Neuronal stem cell (in vitro differentiated cells): ENCODE data around the gene CCDC186.

Experiments
- DNase-seq: peaks from one replicate; pipeline ENCODE4 v3.0.0-alpha.2; 2013; ENCODE audit warnings: low spot score
- H2AFZ ChIP-seq: one replicate; pipeline ENCODE4 v1.6.1; 2013; ENCODE audit warnings: mild to moderate bottlenecking, low read length, inconsistent platforms
- H2AK5ac ChIP-seq: 2 replicates; pipeline ENCODE4 v1.6.1; 2013; ENCODE audit warnings: low read depth, mild to moderate bottlenecking, inconsistent platforms, low read length, moderate library complexity, mixed read lengths
- H2BK120ac ChIP-seq: 2 replicates; pipeline ENCODE4 v1.6.1; 2013; ENCODE audit warnings: low read depth, mild to moderate bottlenecking, inconsistent platforms, low read length, moderate library complexity, mixed read lengths
- H2BK12ac ChIP-seq: one replicate; pipeline ENCODE4 v1.6.1; 2013; ENCODE audit warnings: low read length, inconsistent platforms
- H2BK15ac ChIP-seq: 2 replicates; pipeline ENCODE4 v1.6.1; 2013; ENCODE audit warnings: mild to moderate bottlenecking, low read length, inconsistent platforms, mixed read lengths
- H2BK5ac ChIP-seq: one replicate; pipeline ENCODE4 v1.6.1; 2013; ENCODE audit warnings: inconsistent platforms, mild to moderate bottlenecking, low read length, moderate library complexity
- H3K14ac ChIP-seq: one replicate; pipeline ENCODE4 v1.6.1; 2013; ENCODE audit warnings: low read length, inconsistent platforms
- H3K18ac ChIP-seq: 2 replicates; pipeline ENCODE4 v1.6.1; 2013; ENCODE audit warnings: low read length, inconsistent platforms
- H3K23ac ChIP-seq: 2 replicates; pipeline ENCODE4 v1.6.1; 2013; ENCODE audit warnings: low read depth, mild to moderate bottlenecking, mixed read lengths, low read length, inconsistent platforms; ENCODE audit not compliant: poor library complexity
- H3K27ac ChIP-seq: replicated peaks from 3 replicates; pipeline ENCODE4 v1.5.1; 2013; ENCODE audit warnings: low read length, inconsistent platforms
- H3K27me3 ChIP-seq, 3 experiments: 2 replicates each; pipeline ENCODE4 v1.6.1; 2013; ENCODE audit warnings: low read length in 3 of 3, mild to moderate bottlenecking in 2 of 3, inconsistent platforms in 1 of 3, low read depth in 1 of 3, mixed read lengths in 1 of 3, moderate library complexity in 1 of 3; ENCODE audit not compliant: control insufficient read depth in 3 of 3, insufficient read depth in 3 of 3
- H3K36me3 ChIP-seq, 2 donors: replicated peaks in 1 of 2; 2 replicates each; pipeline ENCODE4 v1.6.1; 2013; ENCODE audit warnings: low read length in 2 of 2; ENCODE audit not compliant: control insufficient read depth in 2 of 2, insufficient read depth in 2 of 2
- H3K4ac ChIP-seq: 2 replicates; pipeline ENCODE4 v1.6.1; 2013; ENCODE audit warnings: inconsistent platforms, mild to moderate bottlenecking, low read length, moderate library complexity
- H3K4me1 ChIP-seq, 2 donors: 1 replicate in 1 of 2; 2 replicates in 1 of 2; pipeline ENCODE4 v1.6.1; 2013; ENCODE audit warnings: low read length in 2 of 2, low read depth in 1 of 2; ENCODE audit not compliant: control insufficient read depth in 2 of 2, insufficient read depth in 1 of 2
- H3K4me2 ChIP-seq: one replicate; pipeline ENCODE4 v1.6.1; 2013; ENCODE audit warnings: mild to moderate bottlenecking, low read length, inconsistent platforms; ENCODE audit not compliant: insufficient read depth, poor library complexity, severe bottlenecking
- H3K4me3 ChIP-seq, 2 donors: 2 replicates each; pipeline ENCODE4 v1.5.1; 2013; ENCODE audit warnings: low read length in 2 of 2, mild to moderate bottlenecking in 2 of 2, inconsistent platforms in 1 of 2, moderate library complexity in 1 of 2
- H3K79me1 ChIP-seq: one replicate; pipeline ENCODE4 v1.6.1; 2013; ENCODE audit warnings: low read depth, mild to moderate bottlenecking, inconsistent platforms, low read length, moderate library complexity
- H3K9ac ChIP-seq: one replicate; pipeline ENCODE4 v1.6.1; 2013; ENCODE audit warnings: mild to moderate bottlenecking, low read depth, low read length, inconsistent platforms; ENCODE audit not compliant: poor library complexity
- H3K9me3 ChIP-seq, 2 donors: replicated peaks in 1 of 2; 2 replicates each; pipeline versions ENCODE3 to v1.6.1; 2013; ENCODE audit warnings: low read length in 2 of 2, mild to moderate bottlenecking in 2 of 2, inconsistent platforms in 1 of 2, low read depth in 1 of 2, mixed read lengths in 1 of 2, moderate library complexity in 1 of 2; ENCODE audit not compliant: control insufficient read depth in 2 of 2, insufficient read depth in 1 of 2
- H4K8ac ChIP-seq: one replicate; pipeline ENCODE4 v1.6.1; 2013; ENCODE audit warnings: low read depth, mild to moderate bottlenecking, inconsistent platforms, low read length, moderate library complexity
- H4K91ac ChIP-seq: one replicate; pipeline ENCODE4 v1.6.1; 2013; ENCODE audit warnings: low read length, low read depth, mild to moderate bottlenecking, inconsistent platforms; ENCODE audit not compliant: poor library complexity
- WGBS, 2 donors: extraction: QIAGEN DNeasy Blood & Tissue Kit; methylation state at CpG; one replicate each; pipeline ENCODE4 v1.1.7; 2013; ENCODE audit warnings: missing lambda C conversion rate in 2 of 2, mixed read lengths in 1 of 2; ENCODE audit not compliant: insufficient read length in 2 of 2, insufficient replicate concordance in 1 of 2; ENCODE audit errors: extremely low coverage in 2 of 2; 5-methylcytosine and 5-hydroxymethylcytosine counted together

CCDC186 gene

DNA sequence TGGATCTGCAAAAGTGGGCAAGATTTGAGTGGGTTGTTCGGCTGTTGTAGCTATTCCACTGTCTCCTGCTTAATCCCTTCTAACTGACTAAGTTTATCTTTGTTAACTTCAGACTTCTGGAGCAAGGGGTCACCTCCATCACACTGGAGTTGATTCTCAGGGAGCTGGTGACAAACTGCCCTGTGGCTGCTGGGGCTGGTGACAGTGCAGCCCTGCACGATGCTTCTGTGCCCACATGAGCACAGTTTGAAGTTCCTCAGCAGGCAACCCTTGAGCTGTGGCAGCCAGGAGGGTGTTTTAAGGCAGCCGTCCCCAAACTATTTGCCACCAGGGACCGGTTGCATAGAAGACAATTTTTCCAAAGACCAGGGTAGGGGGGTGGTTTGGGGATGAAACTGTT is 89.8 kb downstream of the CCDC186 start:
- DNase-seq, result no peak
- Histone ChIP-seq H3K9ac (no peak overlapping the region), H2AK5ac (no peak overlapping the region), H3K4me3 (no peak overlapping the region), H2BK15ac (no peak overlapping the region), H2BK12ac (no peak overlapping the region), H3K4ac (no peak overlapping the region), H3K14ac (no peak overlapping the region), H3K23ac (no peak overlapping the region), H4K8ac (no peak overlapping the region), H2BK120ac (no peak overlapping the region), H3K18ac (no peak overlapping the region), H2BK5ac (no peak overlapping the region), H3K9me3 (no peaks in the 10 kb centered on the region), H4K91ac (no peak overlapping the region), H3K79me1 (no peaks in the 10 kb centered on the region), H3K4me2 (no peak overlapping the region), H2AFZ (no peak overlapping the region), H3K36me3 (no peaks in the 10 kb centered on the region), H3K27me3 (no peaks in the 10 kb centered on the region), H3K4me1 (peaks cover 3 to 5% of the 10 kb centered on the region in 2 donors), H3K27ac (no peak overlapping the region)
- no CpG with 5 or more reads among the region's 4 CpGs for WGBS, 2 donors

DNA sequence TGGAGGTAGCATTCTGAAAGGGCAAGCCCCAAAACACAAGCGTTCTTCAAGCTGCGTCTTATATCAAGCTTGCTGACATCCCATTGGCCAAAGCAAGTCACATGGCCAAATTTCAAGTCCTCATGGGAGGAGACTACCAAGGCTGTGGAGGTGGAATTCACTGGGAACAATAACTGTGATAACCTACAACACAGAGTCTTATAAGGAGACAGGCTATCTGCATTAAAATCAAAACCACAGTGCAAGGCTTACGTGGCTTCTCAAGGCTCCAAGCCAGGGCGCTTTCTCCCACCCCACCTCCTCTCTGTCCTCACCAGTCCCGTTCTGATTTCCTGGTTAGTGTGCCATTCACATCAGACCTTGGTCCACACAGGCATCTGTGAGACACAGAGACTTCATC is 91.0 kb downstream of the CCDC186 start:
- no peak for DNase-seq

DNA sequence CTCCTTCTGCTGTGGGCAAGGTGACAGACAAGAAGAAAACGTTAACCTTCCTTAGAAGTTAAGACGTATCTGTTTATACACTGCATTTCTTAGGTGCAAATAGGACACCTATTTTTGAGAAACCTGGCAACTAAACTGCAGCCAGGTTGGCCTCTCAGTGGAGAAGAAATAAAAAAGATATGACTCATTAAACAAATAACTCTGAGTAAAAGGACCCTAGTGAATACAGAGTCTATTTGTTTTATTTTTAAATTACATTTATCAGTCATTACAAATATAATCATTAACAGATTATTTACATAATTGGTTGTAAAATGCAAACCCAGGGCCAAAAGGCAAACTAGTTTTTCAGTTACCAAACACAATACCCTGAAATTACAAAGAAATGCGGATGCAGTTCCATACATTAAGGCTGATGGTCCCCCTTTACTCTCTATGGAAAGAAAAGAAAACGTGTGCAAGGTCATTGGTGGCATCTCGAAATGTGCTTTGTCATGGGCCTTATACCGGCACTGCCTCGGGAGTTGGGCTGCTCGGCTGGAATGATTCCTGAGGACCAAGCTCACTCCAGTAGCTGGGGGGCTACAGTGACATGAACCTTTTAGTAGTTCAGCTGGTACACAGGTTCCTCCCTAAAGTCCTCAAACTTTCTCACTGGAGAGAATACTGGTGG is 92.0 kb downstream of the CCDC186 start:
- Histone ChIP-seq H3K4me1 (peaks cover 3 to 5% of the 10 kb centered on the region in 2 donors), H3K4ac (no peak overlapping the region), H2AK5ac (no peak overlapping the region), H2BK12ac (no peak overlapping the region), H4K91ac (no peak overlapping the region), H3K36me3 (no peaks in the 10 kb centered on the region), H2AFZ (no peak overlapping the region), H3K79me1 (no peaks in the 10 kb centered on the region), H3K4me2 (no peak overlapping the region), H3K9ac (no peak overlapping the region), H3K27ac (no peak overlapping the region), H2BK15ac (no peak overlapping the region), H3K14ac (no peak overlapping the region), H3K18ac (no peak overlapping the region), H3K4me3 (no peak overlapping the region), H4K8ac (no peak overlapping the region), H2BK120ac (no peak overlapping the region), H2BK5ac (no peak overlapping the region), H3K23ac (no peak overlapping the region), H3K9me3 (no peaks in the 10 kb centered on the region), H3K27me3 (no peaks in the 10 kb centered on the region)
- whole genome bisulfite sequencing, 2 donors, result no CpG with 5 or more reads among the region's 8 CpGs
- DNase-seq, result no peak

More for the DNA sequence above, 91.0 kb downstream of the CCDC186 start:
- H2BK15ac ChIP-seq, result no peak overlapping the region
- H3K23ac ChIP-seq, result no peak overlapping the region
- no peak overlapping the region for H3K4me2 ChIP-seq
- no peak overlapping the region for H3K4ac ChIP-seq
- no peaks in the 10 kb centered on the region for H3K79me1 ChIP-seq
- H3K4me3 ChIP-seq, result no peak overlapping the region
- H3K27me3 ChIP-seq, result no peaks in the 10 kb centered on the region
- peaks cover 3 to 5% of the 10 kb centered on the region in 2 donors for H3K4me1 ChIP-seq
- H2BK12ac ChIP-seq, result no peak overlapping the region
- no peak overlapping the region for H2BK5ac ChIP-seq
- H2BK120ac ChIP-seq, result no peak overlapping the region
- H4K8ac ChIP-seq, result no peak overlapping the region
- H3K9ac ChIP-seq, result no peak overlapping the region
- WGBS, 2 donors, result no CpG with 5 or more reads among the region's 5 CpGs
- H3K14ac ChIP-seq, result no peak overlapping the region
- H4K91ac ChIP-seq, result no peak overlapping the region
- H3K27ac ChIP-seq, result no peak overlapping the region
- no peaks in the 10 kb centered on the region for H3K9me3 ChIP-seq
- H2AK5ac ChIP-seq, result no peak overlapping the region
- H3K36me3 ChIP-seq, result no peaks in the 10 kb centered on the region
- H3K18ac ChIP-seq, result no peak overlapping the region
- H2AFZ ChIP-seq, result no peak overlapping the region

DNA sequence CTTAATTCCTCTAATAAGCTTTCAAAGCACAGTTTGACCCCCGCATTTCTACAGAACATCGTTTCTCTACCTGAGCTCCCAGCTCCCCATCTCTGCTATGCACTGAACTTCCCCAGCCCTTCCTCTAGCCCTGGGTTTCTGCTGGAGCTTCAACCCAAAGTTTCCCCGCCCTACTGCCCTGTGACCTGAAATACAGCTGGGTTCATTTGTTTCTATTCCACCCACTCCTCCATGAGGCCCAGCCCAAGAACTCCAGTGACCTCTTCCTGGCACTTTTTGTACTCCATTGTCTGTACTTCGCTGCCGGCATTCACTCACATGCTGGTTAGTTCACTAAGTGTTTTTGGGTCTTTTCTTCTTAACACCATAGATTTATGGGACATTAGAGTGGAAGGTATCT is 94.6 kb downstream of the CCDC186 start:
- H2AFZ ChIP-seq, result no peak overlapping the region
- H2BK5ac ChIP-seq, result no peak overlapping the region
- H2BK12ac ChIP-seq, result no peak overlapping the region
- no peaks in the 10 kb centered on the region for H3K36me3 ChIP-seq
- H3K4me2 ChIP-seq, result no peak overlapping the region
- no peak overlapping the region for H4K8ac ChIP-seq
- WGBS, 2 donors, result no CpG with 5 or more reads among the region's 5 CpGs
- H3K4me3 ChIP-seq, result no peak overlapping the region
- no peaks in the 10 kb centered on the region for H3K79me1 ChIP-seq
- no peak overlapping the region for H3K23ac ChIP-seq
- H2BK120ac ChIP-seq, result no peak overlapping the region
- H3K9me3 ChIP-seq, result no peaks in the 10 kb centered on the region
- DNase-seq, result no peak
- no peak overlapping the region for H3K14ac ChIP-seq
- H3K4ac ChIP-seq, result no peak overlapping the region
- no peak overlapping the region for H3K9ac ChIP-seq
- peaks cover 0 to 3% (median 0%) of the 10 kb centered on the region in 3 experiments for H3K27me3 ChIP-seq
- H3K27ac ChIP-seq, result no peak overlapping the region
- H2AK5ac ChIP-seq, result no peak overlapping the region
- H2BK15ac ChIP-seq, result no peak overlapping the region
- H3K4me1 ChIP-seq, result peaks cover 3 to 5% of the 10 kb centered on the region in 2 donors
- H4K91ac ChIP-seq, result no peak overlapping the region
- no peak overlapping the region for H3K18ac ChIP-seq
